H9 (cell line): ENCODE data around the gene KLF14. TPM values are rescaled to one million over a fixed set of nuclear protein-coding genes. Genes with fewer than 3 reads are reported as not detected.

Experiments
- DNase-seq: peaks from one replicate; pipeline ENCODE4 v3.0.0-alpha.2; 2017
- H2AFZ ChIP-seq: one replicate; pipeline ENCODE4 v1.6.1; 2013; ENCODE audit warnings: mild to moderate bottlenecking, low read length, control low read depth, moderate library complexity
- H2AK5ac ChIP-seq: 2 replicates; pipeline ENCODE4 v1.6.1; 2013; ENCODE audit warnings: low read length, control low read depth, mixed read lengths; ENCODE audit not compliant: insufficient read length
- H2BK120ac ChIP-seq: one replicate; pipeline ENCODE4 v1.6.1; 2013; ENCODE audit warnings: low read depth, mild to moderate bottlenecking, low read length, control low read depth, inconsistent platforms; ENCODE audit not compliant: poor library complexity, severe bottlenecking
- H2BK12ac ChIP-seq: 2 replicates; pipeline ENCODE4 v1.6.1; 2013; ENCODE audit warnings: low read length, control low read depth, mixed read lengths, low read depth; ENCODE audit not compliant: insufficient read length
- H2BK15ac ChIP-seq: 2 replicates; pipeline ENCODE4 v1.6.1; 2013; ENCODE audit warnings: low read depth, low read length, control low read depth
- H2BK20ac ChIP-seq: one replicate; pipeline ENCODE4 v1.6.1; 2013; ENCODE audit warnings: low read depth, mild to moderate bottlenecking, low read length, control low read depth, inconsistent platforms; ENCODE audit not compliant: poor library complexity, severe bottlenecking
- H2BK5ac ChIP-seq: 2 replicates; pipeline ENCODE4 v1.6.1; 2013; ENCODE audit warnings: low read length, control low read depth, mixed read lengths; ENCODE audit not compliant: insufficient read length
- H3K14ac ChIP-seq: 2 replicates; pipeline ENCODE4 v1.6.1; 2013; ENCODE audit warnings: low read length, control low read depth; ENCODE audit not compliant: insufficient read depth
- H3K18ac ChIP-seq: 2 replicates; pipeline ENCODE4 v1.6.1; 2013; ENCODE audit warnings: low read depth, mild to moderate bottlenecking, mixed read lengths, low read length, control low read depth; ENCODE audit not compliant: insufficient read length
- H3K23ac ChIP-seq: 2 replicates; pipeline ENCODE4 v1.6.1; 2013; ENCODE audit warnings: low read length, control low read depth, mixed read lengths, low read depth; ENCODE audit not compliant: insufficient read length
- H3K23me2 ChIP-seq: 2 replicates; pipeline ENCODE4 v1.6.1; 2013; ENCODE audit warnings: low read depth, mild to moderate bottlenecking, mixed read lengths, low read length, control low read depth; ENCODE audit not compliant: insufficient read length, poor library complexity, severe bottlenecking
- H3K27ac ChIP-seq: 2 replicates; pipeline ENCODE4 v1.5.1; 2013; ENCODE audit warnings: low read length, control low read depth, mixed read lengths, low read depth; ENCODE audit not compliant: insufficient read length
- H3K27me3 ChIP-seq: 2 replicates; pipeline ENCODE4 v1.6.1; 2013; ENCODE audit warnings: low read length, control low read depth, inconsistent platforms; ENCODE audit not compliant: insufficient read depth
- H3K4ac ChIP-seq: 2 replicates; pipeline ENCODE4 v1.6.1; 2013; ENCODE audit warnings: low read depth, mild to moderate bottlenecking, control low read depth, inconsistent platforms, low read length, moderate library complexity
- H3K4me1 ChIP-seq: 2 replicates; pipeline ENCODE4 v1.6.1; 2013; ENCODE audit warnings: low read length, control low read depth, inconsistent platforms; ENCODE audit not compliant: insufficient read depth
- H3K4me2 ChIP-seq: 2 replicates; pipeline ENCODE4 v1.6.1; 2013; ENCODE audit warnings: low read length, control low read depth, mixed read lengths; ENCODE audit not compliant: insufficient read length, insufficient read depth
- H3K56ac ChIP-seq: 2 replicates; pipeline ENCODE4 v1.6.1; 2013; ENCODE audit warnings: low read depth, mild to moderate bottlenecking, mixed read lengths, low read length, control low read depth; ENCODE audit not compliant: insufficient read length
- H3K79me1 ChIP-seq: 2 replicates; pipeline ENCODE4 v1.6.1; 2013; ENCODE audit warnings: low read depth, mild to moderate bottlenecking, moderate library complexity, low read length, control low read depth, inconsistent platforms; ENCODE audit not compliant: insufficient read depth, poor library complexity, severe bottlenecking
- H3K79me2 ChIP-seq: 2 replicates; pipeline ENCODE4 v1.6.1; 2013; ENCODE audit warnings: low read length, control low read depth, inconsistent platforms; ENCODE audit not compliant: insufficient read depth
- H3K9ac ChIP-seq: 2 replicates; pipeline ENCODE4 v1.6.1; 2013; ENCODE audit warnings: low read length, control low read depth, mixed read lengths; ENCODE audit not compliant: insufficient read length; ENCODE audit errors: extremely low read depth
- H3K9me3 ChIP-seq: one replicate; pipeline ENCODE4 v1.6.1; 2013; ENCODE audit warnings: low read depth, low read length, inconsistent platforms; ENCODE audit not compliant: control insufficient read depth
- H3T11ph ChIP-seq: one replicate; pipeline ENCODE4 v1.6.1; 2013; ENCODE audit warnings: mild to moderate bottlenecking, low read length, control low read depth, inconsistent platforms
- H4K20me1 ChIP-seq: one replicate; pipeline ENCODE4 v1.6.1; 2013; ENCODE audit not compliant: control insufficient read depth, insufficient read length, insufficient read depth
- H4K5ac ChIP-seq: 2 replicates; pipeline ENCODE4 v1.6.1; 2013; ENCODE audit warnings: low read depth, mild to moderate bottlenecking, mixed read lengths, low read length, control low read depth; ENCODE audit not compliant: insufficient read length
- H4K8ac ChIP-seq: replicated peaks from 2 replicates; pipeline ENCODE4 v1.6.1; 2013; ENCODE audit warnings: low read length, control low read depth, mixed read lengths, low read depth; ENCODE audit not compliant: insufficient read length
- H4K91ac ChIP-seq: 2 replicates; pipeline ENCODE4 v1.6.1; 2013; ENCODE audit warnings: low read depth, mild to moderate bottlenecking, moderate library complexity, mixed read lengths, low read length, control low read depth; ENCODE audit not compliant: insufficient read length
- H3K27ac Mint-ChIP-seq, 3 experiments: 2 replicates in 2 of 3; 3 replicates in 1 of 3; pipeline ENCODE4 v1.8.0; 2020 to 2021; ENCODE audit warnings: mixed read lengths in 3 of 3, mild to moderate bottlenecking in 1 of 3, moderate library complexity in 1 of 3
- H3K27me3 Mint-ChIP-seq: 2 replicates; pipeline ENCODE4 v1.8.0; 2021; ENCODE audit warnings: low read depth, mild to moderate bottlenecking, moderate library complexity, mixed read lengths
- H3K36me3 Mint-ChIP-seq, 3 experiments: 2 replicates in 2 of 3; 3 replicates in 1 of 3; pipeline ENCODE4 v1.8.0; 2020 to 2021; ENCODE audit warnings: low read depth in 3 of 3, mixed read lengths in 3 of 3; ENCODE audit not compliant: insufficient read depth in 1 of 3
- H3K4me1 Mint-ChIP-seq, 2 experiments: 2 replicates each; pipeline ENCODE4 v1.8.0; 2020; ENCODE audit warnings: mixed read lengths in 2 of 2
- H3K4me3 Mint-ChIP-seq, 2 experiments: 2 replicates in 1 of 2; 3 replicates in 1 of 2; pipeline ENCODE4 v1.8.0; 2020 to 2021; ENCODE audit warnings: mild to moderate bottlenecking in 2 of 2, mixed read lengths in 2 of 2, moderate library complexity in 1 of 2
- H3K9me3 Mint-ChIP-seq, 2 experiments: 2 replicates in 1 of 2; 3 replicates in 1 of 2; pipeline ENCODE4 v1.8.0; 2020; ENCODE audit warnings: mild to moderate bottlenecking in 2 of 2, mixed read lengths in 2 of 2, moderate library complexity in 1 of 2
- CTCF ChIP-seq: fragments of 200-600 bp; sonication (generic); conservative IDR thresholded peaks from 3 replicates; pipeline ENCODE4 v1.8.0; 2021; ENCODE audit warnings: antibody characterized with exemption, mild to moderate bottlenecking
- WGBS: extraction: QIAGEN DNeasy Blood & Tissue Kit; methylation state at CpG from one replicate; pipeline ENCODE4 v1.1.7; 2013; ENCODE audit warnings: missing lambda C conversion rate, low lambda C conversion rate, mixed read lengths; ENCODE audit not compliant: insufficient read length; ENCODE audit errors: extremely low coverage; 5-methylcytosine and 5-hydroxymethylcytosine counted together
- total RNA-seq: library from RNA; stranded (reverse); gene quantifications from 2 replicates; pipeline ENCODE4 v1.2.1, GENCODE V29; 2021

Gene KLF14
- total RNA-seq, 1 experiment from 2014 or later = not detected

GRCh38 chr7:130712416-130712815, 21.6 kb downstream of the KLF14 start:
- Mint-ChIP-seq H3K27me3 (no peaks in the 10 kb centered on the region; the same call in 1 of the 2 replicates), H3K4me1 (peaks cover 0 to 3% of the 10 kb centered on the region in 2 experiments; a peak in 2 of 4 replicates), H3K27ac (no peak overlapping the region), H3K4me3 (no peak overlapping the region), H3K36me3 (no peaks in the 10 kb centered on the region), H3K9me3 (no peaks in the 10 kb centered on the region)
- no CpG with 5 or more reads among the region's 3 CpGs for WGBS
- Histone ChIP-seq H3K27ac (no peak overlapping the region), H2BK12ac (no peak overlapping the region), H3K23me2 (no peaks in the 10 kb centered on the region), H3K4me2 (no peak overlapping the region), H3T11ph (no peak overlapping the region), H3K23ac (no peak overlapping the region), H2AFZ (no peak overlapping the region), H3K9me3 (no peaks in the 10 kb centered on the region), H3K14ac (no peak overlapping the region), H2BK120ac (no peak overlapping the region), H4K20me1 (no peaks in the 10 kb centered on the region), H2AK5ac (no peak overlapping the region), H3K27me3 (no peaks in the 10 kb centered on the region), H3K9ac (no peak overlapping the region), H4K5ac (no peak overlapping the region), H3K79me2 (no peaks in the 10 kb centered on the region), H4K91ac (no peak overlapping the region), H2BK20ac (no peak overlapping the region), H3K56ac (no peak overlapping the region), H2BK15ac (no peak overlapping the region), H3K4ac (no peak overlapping the region), H3K79me1 (no peaks in the 10 kb centered on the region), H2BK5ac (no peak overlapping the region), H4K8ac (no peak overlapping the region), H3K4me1 (no peaks in the 10 kb centered on the region), H3K18ac (no peak overlapping the region)
- no peak for TF ChIP-seq CTCF
- DNase-seq = no peak
